ENCODE results near the gene G2E3. TPM values are rescaled to one million over a fixed set of nuclear protein-coding genes. Genes with fewer than 3 reads are reported as not detected.
"Not testable (repeated sequence)": the region's sequence is repeated elsewhere in the genome, so short reads cannot be mapped to it uniquely, and the experiment has no call there.

The G2E3 gene
- total RNA-seq, 4 donors from 2014 or later = 7.5 to 10.5 (median 9.9) TPM

GRCh38 chr14:30597504-30597903, 38.5 kb downstream of the G2E3 start:
- DNase-seq = no peak
- no peaks in the 10 kb centered on the region for H3K9me3 ChIP-seq

DNA sequence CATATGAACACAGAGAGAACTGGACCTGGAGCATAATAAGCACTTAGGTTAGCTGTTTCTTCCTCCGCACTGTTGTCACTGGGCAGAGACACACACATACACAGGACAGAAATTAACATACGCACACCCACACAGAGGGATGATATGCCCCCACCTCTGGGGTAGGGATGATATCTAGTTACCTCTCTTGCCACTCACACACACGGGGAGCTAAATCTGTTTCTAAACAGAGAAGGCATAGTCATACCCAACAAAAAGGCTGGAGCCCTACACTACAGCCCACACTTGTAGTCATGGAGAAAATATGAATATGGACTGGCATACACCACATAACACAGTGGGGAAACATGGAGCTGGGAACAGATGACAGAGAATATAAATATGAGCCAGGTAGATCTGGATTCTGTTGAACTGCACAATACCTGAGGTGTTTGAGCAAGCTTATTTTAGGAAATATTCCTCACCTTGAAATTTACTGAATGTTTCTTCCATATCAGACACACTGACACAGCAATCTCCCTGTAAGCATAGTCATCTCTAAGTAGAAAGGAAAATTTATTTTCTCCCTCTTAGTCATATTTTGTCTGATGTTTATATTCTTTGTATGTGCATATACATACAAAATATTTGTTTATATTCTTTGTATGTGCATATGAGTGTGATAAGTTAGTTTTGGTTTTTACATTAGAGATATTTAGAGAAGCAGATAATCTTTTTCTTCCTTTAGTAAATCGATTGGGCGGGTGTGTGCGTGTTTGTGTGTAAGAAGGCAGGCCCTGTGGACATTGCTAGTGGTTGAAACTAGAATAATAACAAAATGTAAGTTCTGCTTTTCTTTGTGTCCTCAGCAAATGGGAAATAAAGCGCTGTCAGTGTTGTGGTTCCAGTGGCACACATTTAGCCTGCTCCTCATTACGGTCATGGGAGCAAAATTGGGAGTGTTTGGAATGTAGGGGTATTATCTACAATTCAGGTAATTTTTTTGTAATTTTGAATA, 42.3 kb downstream of the G2E3 start:
- no peaks in the 10 kb centered on the region for H3K27me3 ChIP-seq
- no peak overlapping the region for H3K4me3 ChIP-seq
- TF ChIP-seq POLR2A (IDR thresholded peaks at IDR 0.05) = no peak
- TF ChIP-seq, protein P1, sequence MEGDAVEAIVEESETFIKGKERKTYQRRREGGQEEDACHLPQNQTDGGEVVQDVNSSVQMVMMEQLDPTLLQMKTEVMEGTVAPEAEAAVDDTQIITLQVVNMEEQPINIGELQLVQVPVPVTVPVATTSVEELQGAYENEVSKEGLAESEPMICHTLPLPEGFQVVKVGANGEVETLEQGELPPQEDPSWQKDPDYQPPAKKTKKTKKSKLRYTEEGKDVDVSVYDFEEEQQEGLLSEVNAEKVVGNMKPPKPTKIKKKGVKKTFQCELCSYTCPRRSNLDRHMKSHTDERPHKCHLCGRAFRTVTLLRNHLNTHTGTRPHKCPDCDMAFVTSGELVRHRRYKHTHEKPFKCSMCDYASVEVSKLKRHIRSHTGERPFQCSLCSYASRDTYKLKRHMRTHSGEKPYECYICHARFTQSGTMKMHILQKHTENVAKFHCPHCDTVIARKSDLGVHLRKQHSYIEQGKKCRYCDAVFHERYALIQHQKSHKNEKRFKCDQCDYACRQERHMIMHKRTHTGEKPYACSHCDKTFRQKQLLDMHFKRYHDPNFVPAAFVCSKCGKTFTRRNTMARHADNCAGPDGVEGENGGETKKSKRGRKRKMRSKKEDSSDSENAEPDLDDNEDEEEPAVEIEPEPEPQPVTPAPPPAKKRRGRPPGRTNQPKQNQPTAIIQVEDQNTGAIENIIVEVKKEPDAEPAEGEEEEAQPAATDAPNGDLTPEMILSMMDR (IDR thresholded peaks at IDR 0.05) = no peak
- no peak for TF ChIP-seq EP300 (IDR thresholded peaks at IDR 0.05; ENCODE audit: low read depth)
- no peak for TF ChIP-seq POLR2AphosphoS5 (IDR thresholded peaks at IDR 0.05)
- H3K36me3 ChIP-seq = peaks cover 0 to 28% (median 6%) of the 10 kb centered on the region in 4 donors
- intact Hi-C loops (cut with DNase I; ENCODE audit: low total_unique reads) (no loop called here), in situ Hi-C loops (cut with MboI; ENCODE audit: low pct_ligation_motif_present in 1 of 4, low pct_unique_long_range_greater_than_20kb in 1 of 4, low sequenced_read_pairs in 3 of 4) (no loop called here)
- no peaks in the 10 kb centered on the region for H3K4me1 ChIP-seq
- no peak overlapping the region for H3K27ac ChIP-seq
- H3K9me3 ChIP-seq = no peaks in the 10 kb centered on the region
- WGBS, 2 donors (ENCODE audit: low coverage in 1 of 2) = 86 to 92% methylated on average over 8 of the region's 8 CpGs
- no peak for DNase-seq

More at GRCh38 chr14:30597504-30597903, 38.5 kb downstream of the G2E3 start:
- in situ Hi-C loops (cut with MboI; ENCODE audit: low pct_ligation_motif_present in 1 of 4, low pct_unique_long_range_greater_than_20kb in 1 of 4, low sequenced_read_pairs in 3 of 4) = no loop called here
- no peak overlapping the region for H3K27ac ChIP-seq
- TF ChIP-seq POLR2A (IDR thresholded peaks at IDR 0.05) (no peak), EP300 (IDR thresholded peaks at IDR 0.05; ENCODE audit: low read depth) (no peak), POLR2AphosphoS5 (IDR thresholded peaks at IDR 0.05) (no peak)
- TF ChIP-seq, protein P1 (IDR thresholded peaks at IDR 0.05) = no peak
- intact Hi-C loops (cut with DNase I; ENCODE audit: low total_unique reads) = no loop called here
- no peaks in the 10 kb centered on the region for H3K4me1 ChIP-seq
- H3K4me3 ChIP-seq = no peak overlapping the region
- H3K36me3 ChIP-seq = peaks cover 0 to 17% (median 5%) of the 10 kb centered on the region in 4 donors
- no peaks in the 10 kb centered on the region for H3K27me3 ChIP-seq

DNA sequence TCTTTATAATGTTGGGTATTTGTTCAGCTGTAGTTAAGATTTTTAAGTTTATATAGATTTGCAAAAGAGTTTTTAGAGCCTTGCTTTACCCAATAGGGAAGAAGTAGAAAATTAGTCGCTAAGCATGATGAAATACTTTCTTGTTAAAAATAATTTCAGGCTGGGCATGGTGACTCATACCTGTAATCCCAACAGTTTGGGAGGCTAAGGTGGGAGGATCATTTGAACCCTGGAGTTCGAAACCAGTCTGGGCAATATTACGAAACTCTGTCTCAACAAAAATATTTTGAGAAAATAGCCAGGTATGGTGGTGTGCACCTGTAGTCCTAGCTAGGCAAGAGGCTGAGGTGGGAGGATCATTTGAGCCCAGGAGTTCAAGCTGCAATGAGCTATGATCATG, 44.4 kb downstream of the G2E3 start:
- Histone ChIP-seq H3K4me3 (no peak overlapping the region), H3K27me3 (no peaks in the 10 kb centered on the region), H3K27ac (no peak overlapping the region), H3K4me1 (peaks cover 0 to under 1% (median 0%) of the 10 kb centered on the region in 4 donors), H3K36me3 (peaks cover 0 to 24% (median 6%) of the 10 kb centered on the region in 4 donors), H3K9me3 (no peaks in the 10 kb centered on the region)
- 90 to 93% methylated on average over 3 of the region's 3 CpGs for WGBS, 2 donors (ENCODE audit: low coverage in 1 of 2)
- DNase-seq = no peak
- TF ChIP-seq, protein P1 (IDR thresholded peaks at IDR 0.05) = no peak
- TF ChIP-seq POLR2AphosphoS5 (IDR thresholded peaks at IDR 0.05) (no peak), EP300 (IDR thresholded peaks at IDR 0.05; ENCODE audit: low read depth) (no peak), POLR2A (IDR thresholded peaks at IDR 0.05) (no peak)
- in situ Hi-C loops (cut with MboI; ENCODE audit: low pct_ligation_motif_present in 1 of 4, low pct_unique_long_range_greater_than_20kb in 1 of 4, low sequenced_read_pairs in 3 of 4) (no loop called here), intact Hi-C loops (cut with DNase I; ENCODE audit: low total_unique reads) (no loop called here)

- H3K4me1 ChIP-seq; H3K4me3 ChIP-seq; intact Hi-C loops (cut with DNase I; ENCODE audit: low total_unique reads); DNase-seq; in situ Hi-C loops (cut with MboI; ENCODE audit: low pct_ligation_motif_present in 1 of 4, low pct_unique_long_range_greater_than_20kb in 1 of 4, low sequenced_read_pairs in 3 of 4); H3K9me3 ChIP-seq; H3K27me3 ChIP-seq; H3K27ac ChIP-seq: not testable (repeated sequence)
- peaks cover 0 to 20% (median 6%) of the 10 kb centered on the region in 4 donors for H3K36me3 ChIP-seq
- WGBS, 2 donors (ENCODE audit: low coverage in 1 of 2) = 92 to 95% methylated on average over 2 to 8 of the region's 8 CpGs
Observed at GRCh38 chr14:30604696-30605095, 45.7 kb downstream of the G2E3 start.
